AG09309 (cell line): ENCODE measurements around the gene FMC1.
"Not testable (repeated sequence)": the region's sequence is repeated elsewhere in the genome, so short reads cannot be mapped to it uniquely, and the experiment has no call there.

Source experiments
- DNase-seq: peaks from one replicate; pipeline ENCODE4 v3.0.0-alpha.2; 2010; ENCODE audit warnings: low read depth
- H3K4me3 ChIP-seq: 2 replicates; pipeline ENCODE4 v1.5.1; 2011; ENCODE audit warnings: mild to moderate bottlenecking, low read depth, low read length, moderate library complexity; ENCODE audit not compliant: control insufficient read depth
- TF ChIP-seq, protein P1 (sequence below): IDR thresholded peaks from 2 replicates; pipeline ENCODE4 v1.5.1; 2011; ENCODE audit warnings: mild to moderate bottlenecking, low read depth, low read length, inconsistent platforms; ENCODE audit not compliant: insufficient read depth, control insufficient read depth; ENCODE audit errors: missing control alignments

FMC1 gene

DNA sequence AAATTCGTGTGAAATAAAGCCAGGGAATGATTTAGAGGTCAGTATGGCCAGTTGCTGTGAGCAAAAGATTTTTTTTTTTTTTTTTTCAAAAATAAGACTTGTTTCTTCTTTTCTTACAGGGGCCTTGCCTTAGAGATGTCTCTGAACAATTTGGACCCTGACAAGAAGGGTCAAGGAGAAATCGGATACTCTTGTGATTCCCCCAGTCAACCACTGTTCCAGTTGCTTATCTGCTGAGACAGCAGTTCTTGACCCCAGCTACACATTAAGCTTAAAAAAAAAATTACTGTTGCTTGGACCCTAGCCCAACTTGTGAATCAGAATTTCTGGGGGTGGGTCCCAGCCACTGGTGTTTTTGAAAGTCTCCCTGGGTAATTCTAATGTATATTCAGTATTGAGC, 12.0 kb upstream of the FMC1 start:
- TF ChIP-seq, protein P1, sequence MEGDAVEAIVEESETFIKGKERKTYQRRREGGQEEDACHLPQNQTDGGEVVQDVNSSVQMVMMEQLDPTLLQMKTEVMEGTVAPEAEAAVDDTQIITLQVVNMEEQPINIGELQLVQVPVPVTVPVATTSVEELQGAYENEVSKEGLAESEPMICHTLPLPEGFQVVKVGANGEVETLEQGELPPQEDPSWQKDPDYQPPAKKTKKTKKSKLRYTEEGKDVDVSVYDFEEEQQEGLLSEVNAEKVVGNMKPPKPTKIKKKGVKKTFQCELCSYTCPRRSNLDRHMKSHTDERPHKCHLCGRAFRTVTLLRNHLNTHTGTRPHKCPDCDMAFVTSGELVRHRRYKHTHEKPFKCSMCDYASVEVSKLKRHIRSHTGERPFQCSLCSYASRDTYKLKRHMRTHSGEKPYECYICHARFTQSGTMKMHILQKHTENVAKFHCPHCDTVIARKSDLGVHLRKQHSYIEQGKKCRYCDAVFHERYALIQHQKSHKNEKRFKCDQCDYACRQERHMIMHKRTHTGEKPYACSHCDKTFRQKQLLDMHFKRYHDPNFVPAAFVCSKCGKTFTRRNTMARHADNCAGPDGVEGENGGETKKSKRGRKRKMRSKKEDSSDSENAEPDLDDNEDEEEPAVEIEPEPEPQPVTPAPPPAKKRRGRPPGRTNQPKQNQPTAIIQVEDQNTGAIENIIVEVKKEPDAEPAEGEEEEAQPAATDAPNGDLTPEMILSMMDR: no peak
- no peak overlapping the region for H3K4me3 ChIP-seq
- DNase-seq: no peak

DNA sequence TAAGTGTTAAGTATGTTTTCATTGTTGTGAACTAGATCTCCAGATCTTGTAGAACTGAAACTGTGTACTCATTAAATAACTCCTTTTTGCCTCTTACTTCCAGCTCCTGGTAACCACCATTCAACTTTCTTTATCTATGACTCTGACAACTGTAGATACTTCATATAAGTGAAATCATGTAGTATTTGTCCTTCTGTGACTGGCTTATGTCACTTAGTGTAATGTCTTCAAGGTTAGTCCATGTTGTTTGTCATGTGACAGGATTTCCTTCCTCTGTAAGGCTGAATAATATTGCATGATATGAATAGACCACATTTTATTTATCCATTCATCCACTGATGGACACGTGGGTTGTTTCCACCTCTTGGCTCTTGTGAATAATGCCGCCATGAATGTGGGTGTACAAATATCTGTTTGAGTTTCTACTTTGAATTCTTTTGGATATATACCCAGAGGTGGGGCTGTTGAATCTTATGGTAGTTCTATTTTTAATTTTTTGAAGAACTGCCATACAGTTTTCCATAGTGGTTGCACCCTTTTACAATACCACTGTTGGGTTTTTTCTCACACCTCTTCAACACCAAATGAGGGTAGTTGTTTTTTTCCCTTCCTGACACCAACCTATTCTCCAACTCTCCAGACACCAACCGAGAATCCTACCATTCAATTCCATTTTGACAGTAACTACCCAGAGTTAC, 10.7 kb upstream of the FMC1 start:
- DNase-seq: no peak
- TF ChIP-seq, protein P1: no peak
- H3K4me3 ChIP-seq: no peak overlapping the region

DNA sequence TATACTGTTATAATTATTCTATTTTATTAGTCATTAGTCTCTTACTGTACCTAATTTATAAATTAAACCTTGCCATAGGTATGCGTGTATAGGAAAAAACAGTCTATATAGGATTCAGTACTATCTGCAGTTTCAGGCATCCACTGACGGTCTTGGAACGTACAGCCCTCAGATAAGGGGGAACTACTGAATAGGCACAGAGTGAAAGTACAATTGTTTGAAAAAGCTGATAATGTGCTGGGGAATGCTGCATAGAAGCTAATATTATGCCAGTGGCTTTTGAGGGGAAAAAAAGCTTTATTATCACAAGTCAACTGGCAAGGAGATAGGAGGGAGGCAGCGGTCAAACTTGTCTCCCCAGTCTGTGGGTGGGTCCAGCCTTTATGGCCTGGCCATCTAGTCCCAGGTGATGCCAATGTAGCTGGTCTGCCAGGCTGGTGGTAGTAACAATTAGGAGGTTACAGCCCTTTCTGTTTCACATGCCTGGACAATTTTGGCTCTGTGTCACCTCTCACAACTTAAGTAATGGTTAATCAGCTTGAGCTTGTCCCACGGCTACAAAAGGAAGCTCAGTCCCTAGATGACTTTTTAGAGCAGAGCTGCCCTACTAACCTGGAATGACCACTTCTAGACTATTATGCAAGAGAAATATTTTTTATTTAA, 8.3 kb upstream of the FMC1 start:
- H3K4me3 ChIP-seq: no peak overlapping the region
- no peak for DNase-seq
- TF ChIP-seq, protein P1: no peak

DNA sequence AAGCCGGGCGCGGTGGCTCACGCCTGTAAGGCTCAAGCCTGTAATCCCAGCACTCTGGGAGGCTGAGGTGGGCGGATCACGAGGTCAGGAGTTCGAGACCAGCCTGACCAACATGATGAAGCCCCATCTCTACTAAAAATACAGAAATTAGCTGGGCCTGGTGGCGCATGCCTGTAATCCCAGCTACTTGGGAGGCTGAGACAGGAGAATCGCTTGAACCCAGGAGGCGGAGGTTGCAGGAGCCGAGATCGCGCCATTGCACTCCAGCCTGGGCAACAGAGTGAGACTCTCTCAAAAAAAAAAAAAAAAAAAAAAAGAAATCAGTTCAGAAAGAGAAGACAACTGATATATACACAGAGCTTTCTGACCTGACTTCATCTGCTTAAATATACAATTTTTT, 7.7 kb upstream of the FMC1 start:
- not testable (repeated sequence) for H3K4me3 ChIP-seq, DNase-seq

DNA sequence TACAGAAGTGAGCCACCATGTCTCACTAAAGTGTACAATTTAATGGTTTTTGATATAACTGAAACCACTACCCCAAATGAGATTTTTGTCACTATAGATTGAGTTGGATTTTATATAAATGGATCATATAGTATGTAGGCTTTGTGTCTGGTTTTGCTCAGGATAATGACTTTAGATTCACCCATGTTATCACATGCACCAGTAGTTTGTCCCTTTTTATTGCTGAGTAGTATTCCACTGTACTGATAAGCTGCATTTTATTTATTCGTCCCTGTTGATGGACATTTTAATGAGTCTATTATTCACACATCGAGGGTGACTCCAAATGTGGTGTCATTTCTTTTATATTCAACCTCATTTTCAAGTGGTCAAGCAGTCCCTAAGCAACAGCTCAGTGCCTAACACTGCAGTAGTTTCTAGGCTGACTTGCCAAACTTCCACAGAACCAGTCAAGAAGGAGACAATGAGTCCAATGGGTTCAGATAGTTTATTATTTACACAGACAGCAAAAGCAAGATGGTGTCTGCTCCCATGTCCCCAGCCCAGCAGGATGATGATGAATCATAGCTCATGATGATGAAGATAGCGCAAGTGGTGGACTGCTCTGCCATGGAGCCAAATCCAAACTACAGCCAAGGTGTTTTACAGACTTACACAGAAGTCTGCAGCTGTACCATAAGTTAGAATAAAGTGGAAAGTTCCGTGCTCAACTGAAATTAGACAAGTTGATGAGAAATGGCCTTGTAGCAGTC, 6.6 kb upstream of the FMC1 start:
- no peak for DNase-seq
- H3K4me3 ChIP-seq: no peak overlapping the region
- TF ChIP-seq, protein P1: no peak

DNA sequence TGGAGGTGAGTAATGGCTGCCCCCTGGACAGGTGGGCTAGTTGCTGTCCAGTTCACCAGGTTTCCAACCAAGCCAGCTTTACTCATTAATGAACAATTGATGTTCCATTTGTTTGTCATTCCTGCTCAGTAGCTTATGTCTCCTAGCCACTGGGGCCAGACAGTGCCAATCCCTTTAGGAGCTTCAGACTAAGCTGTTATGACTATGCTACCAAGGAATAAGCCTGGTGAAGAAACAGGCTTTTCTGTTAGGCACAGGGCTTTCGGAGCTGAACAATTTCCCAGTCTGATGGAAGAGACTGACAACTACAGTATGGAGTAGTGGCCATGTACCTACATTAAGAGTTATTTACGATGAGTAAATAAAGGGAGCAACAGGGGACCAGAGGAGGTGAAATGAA, 2.1 kb upstream of the FMC1 start:
- TF ChIP-seq, protein P1: no peak
- no peak for DNase-seq
- no peak overlapping the region for H3K4me3 ChIP-seq

DNA sequence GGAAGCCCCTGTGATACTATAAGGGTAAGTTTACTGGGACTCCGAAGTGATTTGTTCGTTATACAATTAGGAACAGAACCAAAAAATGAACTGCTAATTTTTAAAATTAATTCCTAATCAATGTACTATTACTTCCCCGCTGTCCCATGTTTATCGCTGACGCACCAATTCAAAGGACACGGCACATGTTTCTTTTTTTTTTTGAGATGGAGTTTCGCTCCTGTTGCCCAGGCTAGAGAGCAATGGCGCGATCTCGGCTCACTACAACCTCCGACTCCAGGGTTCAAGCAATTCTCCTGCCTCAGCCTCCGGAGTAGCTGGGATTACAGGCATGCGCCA, 1.5 kb upstream of the FMC1 start:
- peak overlapping the region; percentile 84 for H3K4me3 ChIP-seq
- no peak for DNase-seq
- TF ChIP-seq, protein P1: no peak
